ENCODE results near the gene PTBP1.

Gene PTBP1

GRCh38 chr19:821825-822503 is 24.7 kb downstream of the PTBP1 start, which contains the start of gene PLPPR3:
PLPPR3 (minus strand) TSS chr19:821955; CDS start chr19:821559, 396 bp downstream.
- FAIRE-seq, result no peak
- DNase-seq (ENCODE audit: insufficient read length, low spot score), result no peak
- TF ChIP-seq POU2F2 (IDR thresholded peaks at IDR 0.05; ENCODE audit: low read depth, low read length), result no peak
- no peak for TF ChIP-seq SPI1 (IDR thresholded peaks at IDR 0.05; ENCODE audit: low read depth, low read length)
- TF ChIP-seq PAX5 (IDR thresholded peaks at IDR 0.05; ENCODE audit: insufficient read depth, low read length, severe bottlenecking), result no peak
- no peak for TF ChIP-seq TAF1 (IDR thresholded peaks at IDR 0.05; ENCODE audit: low read depth, low read length)
- TF ChIP-seq POLR2A (IDR thresholded peaks at IDR 0.05; ENCODE audit: low read depth, low read length), result no peak
- no peak for TF ChIP-seq POLR2AphosphoS5 (IDR thresholded peaks at IDR 0.05; ENCODE audit: low read depth, low read length)

GRCh38 chr19:823565-824121 is 26.4 kb downstream of the PTBP1 start:
- no peak for DNase-seq (ENCODE audit: insufficient read length, low spot score)
- FAIRE-seq, result no peak
- TF ChIP-seq SPI1 (IDR thresholded peaks at IDR 0.05; ENCODE audit: low read depth, low read length) (no peak), POU2F2 (IDR thresholded peaks at IDR 0.05; ENCODE audit: low read depth, low read length) (no peak), TAF1 (IDR thresholded peaks at IDR 0.05; ENCODE audit: low read depth, low read length) (no peak), PAX5 (IDR thresholded peaks at IDR 0.05; ENCODE audit: insufficient read depth, low read length, severe bottlenecking) (no peak), POLR2AphosphoS5 (IDR thresholded peaks at IDR 0.05; ENCODE audit: low read depth, low read length) (no peak), POLR2A (IDR thresholded peaks at IDR 0.05; ENCODE audit: low read depth, low read length) (no peak)

GRCh38 chr19:824885-825284 is 27.6 kb downstream of the PTBP1 start:
- DNase-seq (ENCODE audit: insufficient read length, low spot score), result no peak
- no peak for FAIRE-seq
- no peak for TF ChIP-seq POU2F2 (IDR thresholded peaks at IDR 0.05; ENCODE audit: low read depth, low read length)
- no peak for TF ChIP-seq SPI1 (IDR thresholded peaks at IDR 0.05; ENCODE audit: low read depth, low read length)
- TF ChIP-seq POLR2A (IDR thresholded peaks at IDR 0.05; ENCODE audit: low read depth, low read length), result no peak
- TF ChIP-seq TAF1 (IDR thresholded peaks at IDR 0.05; ENCODE audit: low read depth, low read length), result no peak
- TF ChIP-seq POLR2AphosphoS5 (IDR thresholded peaks at IDR 0.05; ENCODE audit: low read depth, low read length), result no peak
- no peak for TF ChIP-seq PAX5 (IDR thresholded peaks at IDR 0.05; ENCODE audit: insufficient read depth, low read length, severe bottlenecking)

- no peak for DNase-seq (ENCODE audit: insufficient read length, low spot score)
- FAIRE-seq, result no peak
- no peak for TF ChIP-seq TAF1 (IDR thresholded peaks at IDR 0.05; ENCODE audit: low read depth, low read length)
- TF ChIP-seq POLR2A (IDR thresholded peaks at IDR 0.05; ENCODE audit: low read depth, low read length), result no peak
- TF ChIP-seq POLR2AphosphoS5 (IDR thresholded peaks at IDR 0.05; ENCODE audit: low read depth, low read length), result no peak
These were observed 28.8 kb downstream of the PTBP1 start for GRCh38 chr19:825897-826644.

- no peak for DNase-seq (ENCODE audit: insufficient read length, low spot score)
- no peak for FAIRE-seq
- TF ChIP-seq PAX5 (IDR thresholded peaks at IDR 0.05; ENCODE audit: insufficient read depth, low read length, severe bottlenecking), result no peak
- TF ChIP-seq SPI1 (IDR thresholded peaks at IDR 0.05; ENCODE audit: low read depth, low read length), result no peak
- no peak for TF ChIP-seq POLR2A (IDR thresholded peaks at IDR 0.05; ENCODE audit: low read depth, low read length)
- TF ChIP-seq POU2F2 (IDR thresholded peaks at IDR 0.05; ENCODE audit: low read depth, low read length), result no peak
- TF ChIP-seq POLR2AphosphoS5 (IDR thresholded peaks at IDR 0.05; ENCODE audit: low read depth, low read length), result no peak
- TF ChIP-seq TAF1 (IDR thresholded peaks at IDR 0.05; ENCODE audit: low read depth, low read length), result no peak
These were observed 30.1 kb downstream of the PTBP1 start for GRCh38 chr19:827314-827709.

- TF ChIP-seq POU2F2 (IDR thresholded peaks at IDR 0.05; ENCODE audit: low read depth, low read length) (no peak), POLR2A (IDR thresholded peaks at IDR 0.05; ENCODE audit: low read depth, low read length) (no peak), PAX5 (IDR thresholded peaks at IDR 0.05; ENCODE audit: insufficient read depth, low read length, severe bottlenecking) (no peak), TAF1 (IDR thresholded peaks at IDR 0.05; ENCODE audit: low read depth, low read length) (no peak), POLR2AphosphoS5 (IDR thresholded peaks at IDR 0.05; ENCODE audit: low read depth, low read length) (no peak), SPI1 (IDR thresholded peaks at IDR 0.05; ENCODE audit: low read depth, low read length) (no peak)
- DNase-seq (ENCODE audit: insufficient read length, low spot score) (no peak), FAIRE-seq (no peak)
These were observed 30.6 kb downstream of the PTBP1 start, which contains the start of gene AZU1 for GRCh38 chr19:827710-828321. AZU1 (plus strand) TSS chr19:827837; CDS start chr19:827847, 10 bp downstream.

- FAIRE-seq (no peak), DNase-seq (ENCODE audit: insufficient read length, low spot score) (no peak)
- TF ChIP-seq POU2F2 (IDR thresholded peaks at IDR 0.05; ENCODE audit: low read depth, low read length), result peak; percentile 61; the same call in 1 of the 2 replicates
- no peak for TF ChIP-seq POLR2A (IDR thresholded peaks at IDR 0.05; ENCODE audit: low read depth, low read length)
- no peak for TF ChIP-seq SPI1 (IDR thresholded peaks at IDR 0.05; ENCODE audit: low read depth, low read length)
- no peak for TF ChIP-seq POLR2AphosphoS5 (IDR thresholded peaks at IDR 0.05; ENCODE audit: low read depth, low read length)
These were observed 32.0 kb downstream of the PTBP1 start for GRCh38 chr19:829129-829758.

- DNase-seq (ENCODE audit: insufficient read length, low spot score) (no peak), FAIRE-seq (no peak)
- no peak for TF ChIP-seq PAX5 (IDR thresholded peaks at IDR 0.05; ENCODE audit: insufficient read depth, low read length, severe bottlenecking)
- no peak for TF ChIP-seq POLR2AphosphoS5 (IDR thresholded peaks at IDR 0.05; ENCODE audit: low read depth, low read length)
- TF ChIP-seq TAF1 (IDR thresholded peaks at IDR 0.05; ENCODE audit: low read depth, low read length), result no peak
- no peak for TF ChIP-seq POLR2A (IDR thresholded peaks at IDR 0.05; ENCODE audit: low read depth, low read length)
- no peak for TF ChIP-seq POU2F2 (IDR thresholded peaks at IDR 0.05; ENCODE audit: low read depth, low read length)
- no peak for TF ChIP-seq SPI1 (IDR thresholded peaks at IDR 0.05; ENCODE audit: low read depth, low read length)
These were observed 34.4 kb downstream of the PTBP1 start for GRCh38 chr19:831407-832369.
